Keratinocyte (primary cell): Measurements from ENCODE around the gene CDHR2. TPM values are rescaled to one million over a fixed set of nuclear protein-coding genes. Genes with fewer than 3 reads are reported as not detected.

Experiments used
- DNase-seq: peaks from one replicate; pipeline ENCODE4 v3.0.0-alpha.2; 2011; ENCODE audit warnings: low read depth, missing footprints, low spot score
- FAIRE-seq: peaks from 2 replicates; lab custom pipeline; 2011; peaks lifted over from hg19 to GRCh38; lab: Jason Lieb, UNC
- H2AFZ ChIP-seq: 2 replicates; pipeline ENCODE4 v1.6.0; 2012; ENCODE audit warnings: low read length, control low read depth, inconsistent platforms; ENCODE audit not compliant: control insufficient read depth
- H3K27ac ChIP-seq: 2 replicates; pipeline ENCODE4 v1.5.1; 2011; ENCODE audit warnings: low read length; ENCODE audit not compliant: control insufficient read depth, insufficient read depth
- H3K27me3 ChIP-seq: 3 replicates; pipeline ENCODE4 v1.6.0; 2011; ENCODE audit warnings: low read length; ENCODE audit not compliant: control insufficient read depth, insufficient read depth; ENCODE audit errors: extremely low read depth
- H3K36me3 ChIP-seq, 2 experiments: 2 replicates in 1 of 2; 3 replicates in 1 of 2; pipeline ENCODE4 v1.5.1; 2011; ENCODE audit warnings: low read length in 2 of 2, mild to moderate bottlenecking in 1 of 2; ENCODE audit not compliant: control insufficient read depth in 2 of 2, insufficient read depth in 2 of 2; ENCODE audit errors: extremely low read depth in 1 of 2
- H3K4me1 ChIP-seq: 3 replicates; pipeline ENCODE4 v1.5.1; 2011; ENCODE audit warnings: low read length; ENCODE audit not compliant: control insufficient read depth, insufficient read depth; ENCODE audit errors: extremely low read depth
- H3K4me2 ChIP-seq: 3 replicates; pipeline ENCODE4 v1.6.0; 2011; ENCODE audit warnings: low read depth, low read length; ENCODE audit not compliant: control insufficient read depth, insufficient read depth; ENCODE audit errors: extremely low read depth
- H3K4me3 ChIP-seq, 3 experiments: fragments of 200-600 bp in 1 of 3; sonication (generic) in 1 of 3; 2 replicates in 2 of 3; 3 replicates in 1 of 3; pipeline ENCODE4 v1.5.1; 2011 to 2016; ENCODE audit warnings: low read length in 3 of 3, mild to moderate bottlenecking in 3 of 3, control low read depth in 2 of 3, inconsistent platforms in 1 of 3, low read depth in 1 of 3, mixed read lengths in 1 of 3, mixed run types in 1 of 3, moderate library complexity in 1 of 3; ENCODE audit not compliant: control insufficient read depth in 2 of 3, insufficient read depth in 2 of 3; ENCODE audit errors: extremely low read depth in 1 of 3
- H3K79me2 ChIP-seq: 2 replicates; pipeline ENCODE4 v1.6.0; 2012; ENCODE audit warnings: low read length; ENCODE audit not compliant: control insufficient read depth, insufficient read depth
- H3K9ac ChIP-seq: 3 replicates; pipeline ENCODE4 v1.6.0; 2011; ENCODE audit warnings: low read length; ENCODE audit not compliant: control insufficient read depth, insufficient read depth; ENCODE audit errors: extremely low read depth
- H3K9me1 ChIP-seq: 3 replicates; pipeline ENCODE4 v1.6.0; 2011; ENCODE audit warnings: low read length; ENCODE audit not compliant: control insufficient read depth, insufficient read depth; ENCODE audit errors: extremely low read depth
- H3K9me3 ChIP-seq: 2 replicates; pipeline ENCODE4 v1.5.1; 2012; ENCODE audit warnings: low read depth, low read length; ENCODE audit not compliant: control insufficient read depth
- H4K20me1 ChIP-seq: 3 replicates; pipeline ENCODE4 v1.6.0; 2011; ENCODE audit warnings: low read length; ENCODE audit not compliant: control insufficient read depth, insufficient read depth; ENCODE audit errors: extremely low read depth
- CTCF ChIP-seq, 3 experiments: IDR thresholded peaks in 1 of 3; conservative IDR thresholded peaks in 1 of 3; optimal IDR thresholded peaks in 1 of 3; 2 replicates in 2 of 3; 3 replicates in 1 of 3; pipeline versions ENCODE3 to v1.5.1; 2011; ENCODE audit warnings: low read length in 3 of 3, mild to moderate bottlenecking in 3 of 3, moderate library complexity in 2 of 3, control low read depth in 1 of 3, inconsistent platforms in 1 of 3; ENCODE audit not compliant: insufficient read depth in 2 of 3; ENCODE audit errors: extremely low read depth in 1 of 3
- EZH2 ChIP-seq: IDR thresholded peaks from one replicate; pipeline ENCODE4 v1.6.1; 2012; ENCODE audit warnings: inconsistent platforms, mild to moderate bottlenecking, low read length, moderate library complexity
- dilution Hi-C: fragments of 300-500 bp; cut with MboI; formaldehyde crosslinking; loops from one replicate; pipeline ENCODE4 v1.7.0; 2020; ENCODE audit warnings: low sequenced_read_pairs; ENCODE audit not compliant: extremely low pct_ligation_motif_present
- polyA plus RNA-seq, 5 experiments: library from polyadenylated mRNA; depleted of rRNA in 3 of 5; stranded (reverse) in 3 of 5; stranded (forward) in 1 of 5; unstranded in 1 of 5; fragments of >200 nt; gene quantifications; 1 replicate in 1 of 5; 2 replicates in 3 of 5; 3 replicates in 1 of 5; pipeline versions ENCODE4 v1.2.1 to v1.2.3, GENCODE V29; 2011 to 2012; ENCODE audit warnings: missing spikeins in 2 of 5, low read depth in 1 of 5, low replicate concordance in 1 of 5

The CDHR2 gene
- polyA plus RNA-seq, 1 donor (not counting 4 experiments of a cell fraction or from before 2014, with no cell fraction given): not detected

- no peak for FAIRE-seq
- H3K4me1 ChIP-seq: peaks cover 39% of the 10 kb centered on the region
- dilution Hi-C loops: no loop called here
Measured at GRCh38 chr5:176530393-176530982, 18.7 kb upstream of the CDHR2 start.

GRCh38 chr5:176530983-176531901 is 17.9 kb upstream of the CDHR2 start:
- peaks cover 42% of the 10 kb centered on the region for H3K4me1 ChIP-seq
- dilution Hi-C loops: no loop called here
- no peak for TF ChIP-seq CTCF (optimal IDR thresholded peaks at IDR 0.05 in 1 of 3, IDR thresholded peaks at IDR 0.05 in 1 of 3, conservative IDR thresholded peaks at IDR 0.05 in 1 of 3; ENCODE audit: extremely low read depth in 1 of 3, insufficient read depth in 2 of 3, low read length in 3 of 3)
- no peak for TF ChIP-seq EZH2
- H3K9me3 ChIP-seq: no peaks in the 10 kb centered on the region
- no peak for FAIRE-seq
- no peak overlapping the region for H3K27ac ChIP-seq
- H4K20me1 ChIP-seq: no peaks in the 10 kb centered on the region
- no peak overlapping the region for H2AFZ ChIP-seq
- DNase-seq: no peak
- no peak overlapping the region for H3K9ac ChIP-seq
- H3K4me3 ChIP-seq: no peak overlapping the region
- H3K79me2 ChIP-seq: peaks cover 34% of the 10 kb centered on the region
- no peak overlapping the region for H3K4me2 ChIP-seq
- H3K36me3 ChIP-seq: peaks cover 18 to 36% of the 10 kb centered on the region in 2 experiments
- no peaks in the 10 kb centered on the region for H3K27me3 ChIP-seq
- peaks cover 7% of the 10 kb centered on the region for H3K9me1 ChIP-seq

More at GRCh38 chr5:176530393-176530982, 18.7 kb upstream of the CDHR2 start:
- no peak overlapping the region for H2AFZ ChIP-seq
- no peaks in the 10 kb centered on the region for H4K20me1 ChIP-seq
- no peak overlapping the region for H3K27ac ChIP-seq
- no peak overlapping the region for H3K9ac ChIP-seq
- no peak for DNase-seq
- H3K79me2 ChIP-seq: peaks cover 27% of the 10 kb centered on the region
- TF ChIP-seq CTCF (optimal IDR thresholded peaks at IDR 0.05 in 1 of 3, IDR thresholded peaks at IDR 0.05 in 1 of 3, conservative IDR thresholded peaks at IDR 0.05 in 1 of 3; ENCODE audit: extremely low read depth in 1 of 3, insufficient read depth in 2 of 3, low read length in 3 of 3) (no peak), EZH2 (no peak)
- no peak overlapping the region for H3K4me2 ChIP-seq
- H3K9me1 ChIP-seq: peaks cover 7% of the 10 kb centered on the region
- H3K27me3 ChIP-seq: no peaks in the 10 kb centered on the region
- H3K9me3 ChIP-seq: no peaks in the 10 kb centered on the region
- H3K4me3 ChIP-seq: no peak overlapping the region
- H3K36me3 ChIP-seq: peaks cover 18 to 36% of the 10 kb centered on the region in 2 experiments
